ENCODE data around the gene GINS2.

GINS2 gene

GRCh38 chr16:85685251-85685650 lies 3.5 kb downstream of the GINS2 start:
- DNase-seq (ENCODE audit: insufficient read length, low spot score) (no peak), FAIRE-seq (no peak)

GRCh38 chr16:85683363-85683762 lies 5.4 kb downstream of the GINS2 start:
- FAIRE-seq (no peak), DNase-seq (ENCODE audit: insufficient read length, low spot score) (no peak)
- TF ChIP-seq CTCF (IDR thresholded peaks at IDR 0.05; ENCODE audit: insufficient read depth, missing control alignments): no peak

More at GRCh38 chr16:85685251-85685650, 3.5 kb downstream of the GINS2 start:
- TF ChIP-seq CTCF (IDR thresholded peaks at IDR 0.05; ENCODE audit: insufficient read depth, missing control alignments): no peak

GRCh38 chr16:85682516-85682915 lies 6.2 kb downstream of the GINS2 start:
- DNase-seq (ENCODE audit: insufficient read length, low spot score): no peak
- TF ChIP-seq CTCF (IDR thresholded peaks at IDR 0.05; ENCODE audit: insufficient read depth, missing control alignments): no peak
- FAIRE-seq: no peak

GRCh38 chr16:85681255-85681654 lies 7.5 kb downstream of the GINS2 start:
- DNase-seq (ENCODE audit: insufficient read length, low spot score) (no peak), FAIRE-seq (no peak)
- no peak for TF ChIP-seq CTCF (IDR thresholded peaks at IDR 0.05; ENCODE audit: insufficient read depth, missing control alignments)

- TF ChIP-seq CTCF (IDR thresholded peaks at IDR 0.05; ENCODE audit: insufficient read depth, missing control alignments): no peak
- FAIRE-seq (no peak), DNase-seq (ENCODE audit: insufficient read length, low spot score) (no peak)
Observed at GRCh38 chr16:85680352-85680944, 8.3 kb downstream of the GINS2 start.

- no peak for TF ChIP-seq CTCF (IDR thresholded peaks at IDR 0.05; ENCODE audit: insufficient read depth, missing control alignments)
- DNase-seq (ENCODE audit: insufficient read length, low spot score): no peak
- no peak for FAIRE-seq
Observed at GRCh38 chr16:85679870-85680269, 8.9 kb downstream of the GINS2 start.

- DNase-seq (ENCODE audit: insufficient read length, low spot score) (no peak), FAIRE-seq (no peak)
- TF ChIP-seq CTCF (IDR thresholded peaks at IDR 0.05; ENCODE audit: insufficient read depth, missing control alignments): no peak
Observed at GRCh38 chr16:85678821-85679220, 9.9 kb downstream of the GINS2 start.
